ENCODE results near the gene PRPF6.

PRPF6 gene

GRCh38 chr20:63945921-63946920 is 34.7 kb upstream of the PRPF6 start:
- no peak for DNase-seq

GRCh38 chr20:63946986-63947637 is 33.8 kb upstream of the PRPF6 start:
- DNase-seq: no peak

GRCh38 chr20:63947638-63948456 is 33.1 kb upstream of the PRPF6 start:
- DNase-seq: no peak

GRCh38 chr20:63950701-63951397 is 30.1 kb upstream of the PRPF6 start:
- DNase-seq: no peak

DNA sequence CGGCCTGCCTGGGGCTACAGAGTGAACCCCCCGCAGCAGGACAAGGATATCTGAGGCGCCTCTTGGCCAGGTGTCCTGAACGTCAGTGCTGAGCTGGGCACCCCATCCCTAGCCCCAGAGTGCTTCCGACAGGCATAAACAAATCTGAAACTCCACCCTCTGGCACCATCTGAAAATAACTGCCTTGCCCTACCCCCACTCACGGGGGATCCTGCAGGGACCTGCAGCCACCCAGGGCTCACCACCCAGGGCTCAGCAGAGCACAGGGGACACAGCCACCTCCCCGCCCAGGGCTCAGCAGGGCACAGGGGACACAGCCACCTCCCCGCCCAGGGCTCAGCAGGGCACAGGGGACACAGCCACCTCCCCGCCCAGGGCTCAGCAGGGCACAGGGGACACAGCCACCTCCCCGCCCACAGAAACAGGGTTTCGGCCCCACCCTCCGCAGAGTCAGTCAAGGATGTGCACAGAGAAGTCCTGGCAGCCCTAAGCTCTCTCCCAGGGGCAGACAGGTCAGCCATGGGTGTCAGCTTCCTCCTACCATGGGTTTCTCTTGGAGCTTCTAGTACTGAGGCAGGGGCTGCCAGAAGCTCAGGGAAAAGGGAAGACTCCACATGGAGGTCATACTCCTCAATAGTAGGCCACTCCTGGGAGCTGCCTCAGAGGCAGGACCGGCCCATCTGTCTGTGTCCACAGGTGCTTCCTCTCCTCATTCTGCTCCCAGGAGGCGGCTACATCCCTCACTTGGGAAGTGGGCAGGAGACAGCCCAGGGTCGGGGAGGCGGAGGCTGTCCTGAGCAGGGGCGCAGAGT is 29.3 kb upstream of the PRPF6 start:
- no peak for DNase-seq

DNA sequence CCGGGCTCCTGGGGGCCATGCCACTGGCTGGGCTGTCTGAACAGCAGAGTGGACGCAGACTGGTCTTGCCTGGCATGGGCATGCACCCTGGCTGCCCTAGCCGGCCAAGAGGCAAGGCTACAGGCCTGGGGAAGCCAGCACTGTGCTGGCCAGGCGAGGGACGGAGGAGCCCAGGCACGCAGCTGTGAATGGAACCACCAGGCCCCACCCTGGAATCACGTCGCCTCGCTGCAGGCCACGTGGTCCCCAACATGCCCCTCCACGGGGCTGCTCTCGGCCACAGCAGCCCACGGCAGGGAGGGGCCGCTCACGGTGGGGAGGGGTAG is 28.8 kb upstream of the PRPF6 start:
- no peak for DNase-seq

GRCh38 chr20:63952769-63953168 is 28.2 kb upstream of the PRPF6 start:
- no peak for DNase-seq

- DNase-seq: no peak
These were observed 27.0 kb upstream of the PRPF6 start for GRCh38 chr20:63953764-63954429.

DNA sequence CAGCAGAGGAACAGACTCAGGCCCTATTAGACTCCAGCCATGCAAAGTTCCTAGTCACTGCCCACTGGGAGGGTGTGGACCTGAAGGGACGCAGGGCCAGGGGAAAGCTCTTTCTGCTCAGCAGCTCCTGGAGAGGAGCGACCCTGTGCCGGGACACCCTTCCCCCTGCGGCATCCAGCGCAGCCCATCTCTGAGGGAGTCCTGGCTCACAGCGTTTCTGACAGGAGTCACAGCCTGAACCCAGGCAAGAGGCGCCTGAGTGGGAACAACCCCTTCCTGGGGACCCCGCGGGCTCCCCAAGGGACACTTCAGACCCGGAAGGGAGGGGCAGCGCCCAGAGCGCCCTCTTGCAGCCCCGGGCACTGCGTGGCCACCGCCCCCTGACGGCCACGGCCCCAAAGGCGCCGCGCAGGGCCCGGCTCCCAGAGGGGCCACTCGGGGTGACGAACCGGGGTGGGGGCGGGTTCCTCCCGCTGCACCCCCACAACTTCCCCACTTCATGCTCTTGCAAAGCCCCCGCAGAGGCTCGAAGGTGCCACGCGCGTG is 25.6 kb upstream of the PRPF6 start:
- peak; percentile 45 for DNase-seq

DNA sequence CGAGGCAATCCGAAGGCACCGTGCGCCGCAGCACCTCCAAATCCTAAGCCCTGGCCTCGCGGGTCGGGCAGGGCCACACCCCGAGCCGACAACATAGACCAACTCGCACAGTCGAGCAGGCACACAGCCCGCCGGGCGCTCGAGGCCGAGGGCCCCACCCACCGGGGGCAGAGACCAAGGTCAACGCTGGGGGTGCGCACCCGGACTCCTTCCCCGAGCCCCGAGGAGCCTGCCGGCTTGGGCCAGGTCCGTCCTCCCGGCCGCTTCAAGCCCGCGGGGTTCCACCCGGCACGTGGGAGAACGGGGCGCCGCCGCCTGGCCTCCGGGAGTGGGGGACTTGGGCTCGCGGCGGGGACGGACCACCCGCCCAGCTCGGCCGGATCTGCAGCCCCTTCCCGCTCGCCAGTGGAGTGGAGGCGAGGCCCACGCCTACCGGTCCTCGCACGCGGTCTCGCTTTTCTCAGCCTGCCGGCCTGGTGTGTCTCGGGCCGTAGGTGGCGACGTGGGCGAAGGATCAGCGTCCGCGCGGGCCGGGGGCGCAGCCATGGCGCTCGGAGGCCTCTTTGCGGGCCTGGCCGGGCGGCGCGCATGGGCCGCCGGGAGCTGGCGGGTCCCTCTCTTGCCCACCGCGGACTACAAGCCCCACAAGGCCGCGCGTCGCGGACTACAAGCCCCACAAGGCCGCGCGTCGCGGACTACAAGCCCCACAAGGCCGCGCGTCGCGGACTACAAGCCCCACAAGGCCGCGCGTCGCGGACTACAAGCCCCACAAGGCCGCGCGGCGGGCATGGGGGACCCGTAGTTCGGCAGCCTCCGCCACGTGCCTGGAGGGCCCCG is 24.9 kb upstream of the PRPF6 start, which contains the start of gene UCKL1:
TSS of gene UCKL1 (minus strand) at position 590 of the 837 bp plus-strand sequence. CDS start at position 546, 44 bp downstream.
- peak; percentile 85 for DNase-seq

GRCh38 chr20:63956664-63957003 is 24.3 kb upstream of the PRPF6 start:
- no peak for DNase-seq

- peak; percentile 20 for DNase-seq
These were observed 23.8 kb upstream of the PRPF6 start for GRCh38 chr20:63957004-63957689.

- DNase-seq: no peak
These were observed 23.1 kb upstream of the PRPF6 start for GRCh38 chr20:63957690-63958441.

DNA sequence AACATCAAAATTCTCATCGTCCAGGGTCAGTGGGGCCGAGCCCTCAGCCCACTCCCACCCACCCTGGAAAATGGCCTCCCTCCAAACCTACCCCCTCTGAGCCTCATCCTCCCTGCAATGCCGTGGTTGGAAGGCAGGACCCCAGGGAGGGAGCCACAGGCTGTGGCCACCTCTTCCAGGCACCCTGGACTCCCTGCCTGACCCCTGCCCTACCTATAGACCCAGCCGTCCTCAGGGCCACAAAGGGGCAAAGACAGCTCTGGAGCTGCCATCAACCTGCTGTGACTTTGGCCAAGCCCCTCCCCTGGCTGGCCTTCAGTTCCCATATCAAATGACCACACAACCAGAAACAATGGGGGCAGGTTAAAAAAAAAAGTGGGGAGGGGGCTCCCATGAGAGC is 22.5 kb upstream of the PRPF6 start:
- DNase-seq: no peak

- DNase-seq: no peak
These were observed 21.8 kb upstream of the PRPF6 start for GRCh38 chr20:63958964-63959698.

DNA sequence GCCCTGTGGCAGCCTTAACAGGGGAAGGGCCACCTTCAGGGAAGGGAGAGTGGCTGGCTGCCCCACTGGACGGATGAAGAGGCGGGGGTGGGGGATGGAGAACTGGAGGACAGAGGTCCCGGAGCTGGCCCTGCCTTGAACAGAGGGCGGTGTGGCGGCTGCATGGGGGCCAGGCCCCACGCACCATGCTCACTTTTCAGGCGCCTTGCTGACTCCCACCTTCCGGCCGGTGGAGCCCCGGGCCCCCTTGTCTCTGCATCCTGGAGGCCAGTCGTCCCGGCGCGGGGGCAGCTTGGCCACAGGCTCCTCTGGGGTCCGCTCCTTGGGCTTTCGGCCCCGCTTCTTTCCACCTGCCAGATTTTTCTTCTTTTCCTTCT is 21.2 kb upstream of the PRPF6 start:
- DNase-seq: no peak
